Muscle layer of colon (tissue), 2 donors: Measurements from ENCODE around the gene UBA7.
"Not testable (repeated sequence)": the region's sequence is repeated elsewhere in the genome, so short reads cannot be mapped to it uniquely, and the experiment has no call there.

Experiments used
- H3K27ac ChIP-seq: one replicate; pipeline ENCODE4 v1.7.0; 2013; ENCODE audit warnings: low read depth, mild to moderate bottlenecking, low read length, moderate library complexity
- H3K27me3 ChIP-seq, 2 donors: one replicate each; pipeline ENCODE4 v1.7.0; 2013; ENCODE audit warnings: low read length in 2 of 2, mild to moderate bottlenecking in 2 of 2; ENCODE audit not compliant: insufficient read depth in 2 of 2, control insufficient read depth in 1 of 2
- H3K36me3 ChIP-seq: one replicate; pipeline ENCODE4 v1.7.0; 2013; ENCODE audit warnings: mild to moderate bottlenecking, low read length; ENCODE audit not compliant: insufficient read depth
- H3K4me1 ChIP-seq: one replicate; pipeline ENCODE4 v1.7.0; 2013; ENCODE audit warnings: mild to moderate bottlenecking, low read length; ENCODE audit not compliant: insufficient read depth
- H3K4me3 ChIP-seq, 2 donors: one replicate each; pipeline ENCODE4 v1.7.0; 2013; ENCODE audit warnings: low read length in 2 of 2, low read depth in 1 of 2, mild to moderate bottlenecking in 1 of 2, moderate library complexity in 1 of 2
- H3K9ac ChIP-seq: one replicate; pipeline ENCODE4 v1.7.0; 2013; ENCODE audit warnings: low read length
- H3K9me3 ChIP-seq: one replicate; pipeline ENCODE4 v1.7.0; 2013; ENCODE audit warnings: mild to moderate bottlenecking, low read length
- donor health status: abdominal sarcoma.
- donor health status: Adenocarcinoma of cecum.

The UBA7 gene

GRCh38 chr3:49790626-49791411 is 22.9 kb downstream of the UBA7 start:
- Histone ChIP-seq H3K4me3 (no peak overlapping the region), H3K9me3 (no peaks in the 10 kb centered on the region), H3K27ac (no peak overlapping the region), H3K9ac (no peak overlapping the region), H3K36me3 (no peaks in the 10 kb centered on the region), H3K4me1 (peaks cover 8% of the 10 kb centered on the region), H3K27me3 (no peaks in the 10 kb centered on the region)

GRCh38 chr3:49788056-49788455 is 25.7 kb downstream of the UBA7 start:
- H3K36me3 ChIP-seq, result peaks cover 5% of the 10 kb centered on the region
- no peak overlapping the region for H3K9ac ChIP-seq
- H3K27ac ChIP-seq, result no peak overlapping the region
- no peak overlapping the region for H3K4me3 ChIP-seq
- H3K4me1 ChIP-seq, result peaks cover 24% of the 10 kb centered on the region
- no peaks in the 10 kb centered on the region for H3K27me3 ChIP-seq
- no peaks in the 10 kb centered on the region for H3K9me3 ChIP-seq

- peak overlapping the region in 1 of 2 donors; percentile 75 for H3K4me3 ChIP-seq
- peaks cover 24% of the 10 kb centered on the region for H3K4me1 ChIP-seq
- peaks cover 5% of the 10 kb centered on the region for H3K36me3 ChIP-seq
- no peak overlapping the region for H3K27ac ChIP-seq
- H3K9me3 ChIP-seq, result no peaks in the 10 kb centered on the region
- no peak overlapping the region for H3K9ac ChIP-seq
- no peaks in the 10 kb centered on the region for H3K27me3 ChIP-seq
Observed at GRCh38 chr3:49787536-49787935, 26.2 kb downstream of the UBA7 start.

GRCh38 chr3:49787182-49787464 is 26.6 kb downstream of the UBA7 start:
- Histone ChIP-seq H3K4me3 (peak overlapping the region in 1 of 2 donors; percentile 75), H3K27ac (peak overlapping the region; percentile 87), H3K9me3 (no peaks in the 10 kb centered on the region), H3K27me3 (no peaks in the 10 kb centered on the region), H3K36me3 (peaks cover 5% of the 10 kb centered on the region), H3K4me1 (peaks cover 24% of the 10 kb centered on the region), H3K9ac (peak overlapping the region; percentile 63)

GRCh38 chr3:49786357-49787181 is 27.2 kb downstream of the UBA7 start, which contains the start of gene IP6K1:
Gene IP6K1, minus strand, starts transcription at chr3:49786542. Its CDS starts 38,502 bp downstream, at chr3:49748040.
- H3K27ac ChIP-seq, result peak within 1 kb of the TSS; percentile 87
- no peaks in the 10 kb centered on the region for H3K9me3 ChIP-seq
- H3K27me3 ChIP-seq, result no peaks in the 10 kb centered on the region
- H3K4me1 ChIP-seq, result peaks cover 24% of the 10 kb centered on the region
- H3K4me3 ChIP-seq, result peak within 1 kb of the TSS; percentile 75 to 94
- peaks cover 6% of the 10 kb centered on the region for H3K36me3 ChIP-seq
- H3K9ac ChIP-seq, result peak within 1 kb of the TSS; percentile 80

- no peaks in the 10 kb centered on the region for H3K9me3 ChIP-seq
- peak overlapping the region; percentile 87 for H3K27ac ChIP-seq
- H3K4me3 ChIP-seq, result peak overlapping the region; percentile 75 to 94
- H3K27me3 ChIP-seq, result no peaks in the 10 kb centered on the region
- H3K9ac ChIP-seq, result peak overlapping the region; percentile 80
- peaks cover 14% of the 10 kb centered on the region for H3K36me3 ChIP-seq
- H3K4me1 ChIP-seq, result peaks cover 24% of the 10 kb centered on the region
Observed at GRCh38 chr3:49785565-49786356, 28.0 kb downstream of the UBA7 start.

GRCh38 chr3:49782277-49782676 is 31.5 kb downstream of the UBA7 start:
- not testable (repeated sequence) for H3K27me3 ChIP-seq, H3K27ac ChIP-seq, H3K4me3 ChIP-seq, H3K9ac ChIP-seq, H3K9me3 ChIP-seq
- peaks cover 20% of the 10 kb centered on the region for H3K36me3 ChIP-seq
- peaks cover 32% of the 10 kb centered on the region for H3K4me1 ChIP-seq

- peaks cover 20% of the 10 kb centered on the region for H3K36me3 ChIP-seq
Observed at GRCh38 chr3:49781415-49782199, 32.1 kb downstream of the UBA7 start.

GRCh38 chr3:49780975-49781365 is 32.8 kb downstream of the UBA7 start:
- H3K36me3 ChIP-seq, result peaks cover 20% of the 10 kb centered on the region
- peaks cover 25% of the 10 kb centered on the region for H3K4me1 ChIP-seq

More at GRCh38 chr3:49781415-49782199, 32.1 kb downstream of the UBA7 start:
- Histone ChIP-seq H3K4me3 (no peak overlapping the region), H3K27ac (no peak overlapping the region), H3K9me3 (no peaks in the 10 kb centered on the region), H3K27me3 (no peaks in the 10 kb centered on the region), H3K4me1 (peaks cover 25% of the 10 kb centered on the region), H3K9ac (no peak overlapping the region)

GRCh38 chr3:49780080-49780974 is 33.4 kb downstream of the UBA7 start:
- H3K27ac ChIP-seq, result no peak overlapping the region
- peaks cover 26% of the 10 kb centered on the region for H3K4me1 ChIP-seq
- no peak overlapping the region for H3K4me3 ChIP-seq
- H3K27me3 ChIP-seq, result no peaks in the 10 kb centered on the region
- peaks cover 20% of the 10 kb centered on the region for H3K36me3 ChIP-seq
- no peaks in the 10 kb centered on the region for H3K9me3 ChIP-seq
- H3K9ac ChIP-seq, result no peak overlapping the region

More at GRCh38 chr3:49780975-49781365, 32.8 kb downstream of the UBA7 start:
- not testable (repeated sequence) for H3K4me3 ChIP-seq, H3K27ac ChIP-seq, H3K9me3 ChIP-seq, H3K9ac ChIP-seq, H3K27me3 ChIP-seq
